Adrenal gland (tissue), 5 donors: ENCODE results near the gene RYR3.

Experiments
- POLR2A ChIP-seq, 2 donors: fragments of 450-650 bp; IDR thresholded peaks; one replicate each; pipeline ENCODE4 v1.6.1; 2017; ENCODE audit warnings: antibody characterized with exemption in 2 of 2, mild to moderate bottlenecking in 2 of 2, moderate library complexity in 1 of 2
- TF ChIP-seq, protein P1 (sequence below), 6 experiments: fragments of 450-650 bp in 4 of 6; fragments of 200-600 bp in 2 of 6; sonication (generic) in 1 of 6; IDR thresholded peaks; 1 replicate in 5 of 6; 2 replicates in 1 of 6; pipeline versions ENCODE4 v1.5.1 to v1.8.0; 2016 to 2021; ENCODE audit warnings: antibody characterized with exemption in 6 of 6, mild to moderate bottlenecking in 2 of 6, moderate library complexity in 1 of 6
- donor health status: DM: no; HTN: no; CAD: no.

DNA sequence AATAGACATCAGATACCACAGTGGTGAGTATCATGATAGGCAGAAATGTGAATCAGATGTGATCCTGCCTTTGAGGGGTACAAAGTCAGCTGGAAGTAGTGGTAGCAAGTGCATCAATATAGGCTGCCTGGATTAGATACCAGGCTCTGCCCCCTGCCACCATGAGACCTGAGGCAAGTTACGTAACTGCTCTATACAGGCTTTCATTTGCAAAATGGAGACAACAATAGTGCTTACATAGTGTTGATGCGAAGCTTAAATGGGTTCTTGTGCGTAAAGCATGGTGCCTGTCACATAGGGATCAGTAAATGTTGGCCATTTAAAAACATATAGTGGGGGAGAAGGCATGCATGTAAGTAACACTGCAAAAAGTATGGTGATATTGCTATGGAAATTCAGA, 158.0 kb downstream of the RYR3 start:
- TF ChIP-seq, protein P1, sequence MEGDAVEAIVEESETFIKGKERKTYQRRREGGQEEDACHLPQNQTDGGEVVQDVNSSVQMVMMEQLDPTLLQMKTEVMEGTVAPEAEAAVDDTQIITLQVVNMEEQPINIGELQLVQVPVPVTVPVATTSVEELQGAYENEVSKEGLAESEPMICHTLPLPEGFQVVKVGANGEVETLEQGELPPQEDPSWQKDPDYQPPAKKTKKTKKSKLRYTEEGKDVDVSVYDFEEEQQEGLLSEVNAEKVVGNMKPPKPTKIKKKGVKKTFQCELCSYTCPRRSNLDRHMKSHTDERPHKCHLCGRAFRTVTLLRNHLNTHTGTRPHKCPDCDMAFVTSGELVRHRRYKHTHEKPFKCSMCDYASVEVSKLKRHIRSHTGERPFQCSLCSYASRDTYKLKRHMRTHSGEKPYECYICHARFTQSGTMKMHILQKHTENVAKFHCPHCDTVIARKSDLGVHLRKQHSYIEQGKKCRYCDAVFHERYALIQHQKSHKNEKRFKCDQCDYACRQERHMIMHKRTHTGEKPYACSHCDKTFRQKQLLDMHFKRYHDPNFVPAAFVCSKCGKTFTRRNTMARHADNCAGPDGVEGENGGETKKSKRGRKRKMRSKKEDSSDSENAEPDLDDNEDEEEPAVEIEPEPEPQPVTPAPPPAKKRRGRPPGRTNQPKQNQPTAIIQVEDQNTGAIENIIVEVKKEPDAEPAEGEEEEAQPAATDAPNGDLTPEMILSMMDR (IDR thresholded peaks at IDR 0.05), result no peak
- no peak for TF ChIP-seq POLR2A (IDR thresholded peaks at IDR 0.05)
